HG02623 (cell line): Measurements from ENCODE around the gene HECTD3.
"Not testable (repeated sequence)": the region's sequence is repeated elsewhere in the genome, so short reads cannot be mapped to it uniquely, and the experiment has no call there.

Experiments used
- ATAC-seq: cut with Tn5 transposase; IDR thresholded peaks from one replicate; pipeline ENCODE4 v1.9.1; 2021; ENCODE audit warnings: moderate library complexity; ENCODE audit not compliant: unreplicated experiment

Gene HECTD3

DNA sequence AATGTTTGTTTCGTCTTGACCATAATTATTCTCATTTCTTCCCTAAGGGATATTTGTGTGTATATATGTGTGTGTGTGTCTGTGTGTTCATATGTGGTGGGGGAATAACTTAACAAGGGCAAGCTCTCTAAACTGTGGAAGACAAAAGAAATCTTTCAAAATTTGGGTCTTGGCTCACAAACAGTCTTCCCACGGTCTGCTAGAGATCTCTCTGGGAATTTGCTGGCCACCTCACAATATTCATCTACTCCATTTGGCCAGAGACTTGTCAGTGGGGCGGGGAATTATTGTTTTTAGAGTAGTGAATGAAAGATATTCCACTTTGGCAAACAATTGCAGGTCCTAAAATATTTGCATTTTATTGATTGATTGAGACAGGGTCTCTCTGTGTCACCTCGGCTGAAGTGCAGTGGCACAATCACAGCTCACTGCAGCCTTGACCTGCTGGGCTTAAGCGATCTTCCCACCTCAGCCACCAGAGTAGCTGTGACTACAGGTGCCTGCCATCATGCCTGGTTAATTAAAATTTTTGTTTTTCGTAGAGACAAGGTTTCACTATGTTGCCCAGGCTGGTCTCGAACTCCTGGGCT lies 16.7 kb downstream of the HECTD3 start:
- ATAC-seq = no peak

DNA sequence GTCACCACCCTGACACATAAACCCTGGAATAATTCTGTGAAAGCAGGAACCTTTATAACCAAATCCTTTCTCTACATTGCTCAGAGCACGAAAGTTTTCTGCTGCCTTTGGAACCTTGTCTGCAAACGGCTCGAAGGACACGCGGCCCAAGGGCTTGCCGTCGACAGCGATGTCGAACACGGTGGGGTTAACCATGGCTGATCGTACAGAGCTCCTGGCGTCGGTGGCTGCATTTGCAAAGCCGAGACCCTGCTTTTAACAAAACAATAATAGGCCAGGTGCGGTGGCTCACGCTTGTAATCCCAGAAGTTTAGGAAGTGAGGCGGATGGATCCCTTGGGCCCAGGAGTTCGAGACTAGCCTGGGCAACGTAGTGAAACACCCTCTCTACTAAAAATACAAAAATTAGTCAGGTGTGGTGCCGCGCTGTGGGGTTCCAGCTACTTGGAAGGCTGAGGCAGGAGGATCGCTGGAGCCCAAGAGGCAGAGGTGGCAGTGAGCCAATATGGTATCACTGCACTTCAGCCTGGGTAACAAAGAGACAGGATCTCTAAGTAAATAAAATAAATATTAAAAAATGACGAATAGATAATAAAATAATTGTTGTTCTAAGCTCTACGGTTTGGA lies 22.5 kb downstream of the HECTD3 start:
- no peak for ATAC-seq

DNA sequence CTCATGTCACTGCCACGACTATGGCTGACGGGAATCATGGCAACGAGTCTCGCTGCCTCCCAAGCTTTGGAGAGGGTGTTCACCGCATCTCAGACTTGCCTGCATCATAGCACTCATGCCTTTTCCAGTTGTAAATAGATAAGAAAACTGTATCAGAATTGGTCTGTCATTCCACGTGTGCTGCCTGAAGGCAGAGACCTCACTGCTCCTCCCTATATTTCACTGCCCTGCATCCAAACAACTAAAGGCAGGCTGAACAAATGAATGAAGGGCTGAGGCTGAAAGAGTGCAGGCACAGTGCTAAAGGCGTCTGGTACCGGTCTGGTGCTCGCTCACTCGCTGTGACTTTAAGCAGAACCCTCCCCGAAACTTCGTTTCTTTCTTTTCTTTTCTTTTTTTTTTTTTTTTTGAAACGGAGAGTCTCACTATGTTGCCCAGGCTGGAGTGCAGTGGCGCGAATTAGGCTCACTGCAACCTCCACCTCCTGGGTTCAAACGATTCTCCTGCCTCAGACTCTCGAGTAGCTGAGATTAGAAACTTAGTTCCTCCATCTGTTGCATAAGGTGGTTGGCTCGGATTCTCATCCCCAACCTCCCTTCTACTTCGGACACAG lies 25.3 kb downstream of the HECTD3 start:
- no peak for ATAC-seq

DNA sequence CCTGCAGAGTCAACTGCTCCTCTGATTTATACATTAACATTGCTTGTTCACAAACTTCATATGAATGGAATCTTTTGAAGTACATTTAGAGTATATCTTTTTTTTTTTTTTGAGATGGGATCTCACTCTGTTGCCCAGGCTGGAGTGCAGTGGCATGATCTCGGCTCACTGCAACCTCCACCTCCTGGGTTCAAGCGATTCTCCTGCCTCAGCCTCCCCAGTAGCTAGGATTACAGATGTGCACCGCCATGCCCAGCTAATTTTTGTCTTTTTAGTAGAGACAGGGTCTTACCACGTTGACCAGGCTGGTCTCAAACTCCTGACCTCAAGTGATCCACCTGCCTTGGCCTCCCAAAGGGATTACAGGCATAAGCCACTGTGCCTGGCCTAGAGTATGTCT lies 33.8 kb downstream of the HECTD3 start:
- ATAC-seq = not testable (repeated sequence)

DNA sequence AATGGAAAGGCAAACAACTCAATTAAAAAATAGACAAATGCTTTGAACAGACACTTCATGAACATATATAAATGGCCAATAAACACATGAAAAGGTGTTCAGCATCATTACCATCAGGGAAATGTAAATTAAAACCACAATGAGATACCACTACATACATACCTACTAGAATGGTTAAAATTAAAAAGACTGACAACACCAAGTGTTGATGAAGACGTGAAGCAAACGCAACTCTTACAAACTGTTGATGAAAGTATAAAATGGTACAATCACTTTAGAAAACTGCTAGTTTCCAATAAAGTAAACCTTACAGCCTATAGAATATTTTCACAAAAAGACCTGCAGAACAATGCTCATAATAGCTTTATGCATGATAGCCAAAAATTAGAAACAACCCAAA lies 34.9 kb downstream of the HECTD3 start:
- ATAC-seq = no peak

DNA sequence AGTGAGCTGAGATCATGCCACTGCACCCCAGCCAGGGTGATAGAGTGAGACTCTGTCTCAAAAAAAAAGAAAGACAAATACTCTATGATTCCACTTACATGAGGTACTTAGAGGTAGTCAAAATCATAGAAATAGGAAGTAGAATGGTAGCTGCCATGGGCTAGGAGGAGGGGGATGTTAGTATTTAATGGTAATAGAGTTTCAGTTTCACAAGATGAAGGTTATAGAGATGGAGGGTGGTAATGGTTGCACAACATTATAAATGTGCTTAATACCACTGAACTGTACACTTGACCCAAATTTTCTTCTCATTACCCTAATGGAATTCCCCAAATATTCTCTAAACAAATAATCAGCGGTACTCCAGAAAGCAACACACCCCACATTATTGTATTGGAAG lies 37.5 kb downstream of the HECTD3 start:
- ATAC-seq = no peak

DNA sequence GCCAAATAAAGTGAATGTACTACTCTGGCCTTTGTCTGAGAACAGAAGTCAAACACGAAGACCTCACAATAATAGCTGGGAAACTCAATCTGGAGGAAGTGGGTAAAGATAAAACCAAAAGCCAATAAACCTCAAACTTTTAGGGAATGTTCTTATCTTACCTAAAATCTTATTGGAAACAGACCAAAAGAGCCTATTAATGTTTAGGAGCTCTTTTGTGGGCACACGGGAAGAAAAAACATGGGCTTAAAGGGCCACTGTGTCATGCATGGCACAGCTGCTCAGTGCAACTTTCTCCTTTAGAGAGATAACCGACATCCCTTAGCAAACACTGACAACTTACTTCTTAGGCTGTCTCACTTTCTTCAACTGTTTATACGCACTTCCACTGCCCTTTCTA lies 40.8 kb downstream of the HECTD3 start:
- ATAC-seq = no peak

DNA sequence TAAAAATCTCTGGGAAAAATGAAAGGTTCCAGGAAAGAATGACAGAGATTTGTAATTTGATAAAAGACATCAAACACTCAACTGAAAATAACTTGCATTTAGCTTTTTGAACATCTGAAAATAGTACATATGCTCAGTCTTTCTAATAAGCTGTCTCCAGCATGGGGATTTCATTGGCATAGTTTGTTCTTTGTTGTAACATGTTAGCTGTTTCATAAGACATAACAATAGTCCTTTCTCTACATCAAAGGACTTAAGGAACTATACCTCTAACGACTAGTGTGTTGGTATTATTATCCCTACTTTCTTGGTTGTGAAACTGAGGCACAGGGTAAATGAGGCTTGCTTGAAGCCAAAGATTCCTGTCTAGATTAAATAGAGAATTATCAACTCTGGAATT lies 46.7 kb downstream of the HECTD3 start:
- no peak for ATAC-seq

DNA sequence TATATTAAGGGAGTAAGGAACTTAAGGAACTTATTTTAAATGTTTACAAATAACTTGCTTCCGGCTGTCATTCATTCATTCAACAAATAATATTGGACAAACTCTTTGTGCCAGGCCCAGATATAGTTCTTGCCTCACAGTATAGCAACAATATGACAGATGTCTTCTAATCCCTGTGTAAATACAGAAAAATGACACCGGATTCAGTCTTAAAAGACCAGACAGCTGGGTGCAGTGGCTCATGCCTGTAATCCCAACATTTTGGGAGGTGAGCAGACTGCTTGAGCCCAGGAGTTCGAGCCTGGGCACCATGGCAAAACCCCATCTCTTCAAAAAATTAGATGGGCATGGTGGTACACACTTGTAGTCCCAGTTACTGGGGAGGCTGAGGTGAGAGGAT lies 48.4 kb downstream of the HECTD3 start:
- ATAC-seq = no peak

DNA sequence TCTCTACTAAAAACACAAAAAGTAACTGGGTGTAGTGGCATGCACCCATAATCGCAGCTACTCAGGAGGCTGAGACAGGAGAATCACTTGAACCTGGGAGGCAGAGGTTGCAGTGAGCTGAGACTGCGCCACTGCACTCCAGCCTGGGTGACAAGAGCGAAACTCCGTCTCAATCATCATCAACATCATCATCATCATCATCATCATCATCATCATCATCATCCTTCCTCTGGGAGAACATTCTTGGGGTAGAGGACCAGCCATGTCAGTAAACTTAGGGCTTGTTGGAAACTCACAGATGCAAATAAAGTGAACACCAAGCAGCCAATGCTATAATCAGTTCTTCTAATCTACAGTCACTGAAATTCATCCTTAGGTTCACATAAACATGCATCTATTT lies 49.1 kb downstream of the HECTD3 start:
- ATAC-seq = not testable (repeated sequence)

DNA sequence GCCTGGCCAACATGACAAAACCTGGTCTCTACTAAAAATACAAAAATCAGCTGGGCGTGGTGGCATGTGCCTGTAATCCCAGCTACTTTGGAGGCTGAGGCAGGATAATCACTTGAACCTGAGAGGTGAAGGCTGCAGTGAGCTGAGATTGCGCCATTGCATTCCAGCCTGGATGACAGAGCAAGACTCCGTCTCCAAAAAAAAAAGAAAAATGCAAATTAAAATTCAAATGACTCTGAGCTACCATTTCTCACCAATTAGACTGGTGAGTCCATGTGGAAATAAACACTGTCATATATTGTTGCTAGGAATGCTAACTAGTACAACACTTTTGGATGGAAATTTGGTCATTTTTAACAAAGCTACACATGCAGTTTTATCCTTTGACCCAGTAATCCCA lies 53.6 kb downstream of the HECTD3 start:
- ATAC-seq = not testable (repeated sequence)

DNA sequence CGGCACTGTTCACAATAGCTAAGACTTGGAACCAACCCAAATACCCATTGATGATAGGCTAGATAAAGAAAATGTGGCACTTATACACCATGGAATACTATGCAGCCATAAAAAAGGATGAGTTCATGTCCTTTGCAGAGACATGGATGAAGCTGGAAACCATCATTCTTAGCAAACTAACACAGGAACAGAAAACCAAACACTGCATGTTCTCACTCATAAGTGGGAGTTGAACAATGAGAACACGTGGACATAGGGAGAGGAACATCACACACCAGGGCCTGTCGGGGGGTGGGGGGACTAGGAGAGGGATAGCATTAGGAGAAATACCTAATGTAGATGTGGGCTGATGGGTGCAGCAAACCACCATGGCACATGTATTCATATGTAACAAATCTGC lies 55.0 kb downstream of the HECTD3 start:
- not testable (repeated sequence) for ATAC-seq
